LNCaP clone FGC (cell line): ENCODE measurements around the gene BCL11B.

ENCODE experiments used
- DNase-seq: peaks from one replicate; pipeline ENCODE4 v3.0.0-alpha.2; 2011; ENCODE audit warnings: low read depth
- H3K4me3 ChIP-seq: 2 replicates; pipeline ENCODE4 v1.5.1; 2011; ENCODE audit warnings: mild to moderate bottlenecking, low read depth, low read length, control low read depth
- TF ChIP-seq, protein P1 (sequence below): IDR thresholded peaks from 2 replicates; pipeline ENCODE4 v1.5.1; 2012; ENCODE audit warnings: mild to moderate bottlenecking; ENCODE audit not compliant: control insufficient read depth, insufficient read depth; ENCODE audit errors: extremely low read depth

BCL11B gene

DNA sequence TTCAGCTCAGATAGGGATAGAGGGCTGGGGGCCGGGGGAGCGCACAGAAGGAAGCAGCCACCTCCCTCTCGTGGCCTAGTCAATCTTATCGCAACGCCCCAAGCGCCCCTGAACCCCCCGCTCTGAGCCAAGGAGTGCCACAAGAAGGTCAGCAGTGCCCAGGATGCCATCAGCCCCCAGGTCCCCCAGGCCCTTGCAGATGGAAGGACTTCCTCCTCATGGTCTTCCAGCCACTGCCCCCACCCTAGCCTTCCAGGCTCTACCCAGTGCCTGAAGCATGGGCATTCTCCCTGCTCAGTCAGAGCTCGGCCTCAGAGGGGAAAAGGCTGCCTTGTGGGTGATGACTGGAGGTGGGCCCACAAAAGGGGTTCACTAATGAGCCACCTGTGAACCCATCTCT, 68.2 kb downstream of the BCL11B start:
- DNase-seq = no peak

DNA sequence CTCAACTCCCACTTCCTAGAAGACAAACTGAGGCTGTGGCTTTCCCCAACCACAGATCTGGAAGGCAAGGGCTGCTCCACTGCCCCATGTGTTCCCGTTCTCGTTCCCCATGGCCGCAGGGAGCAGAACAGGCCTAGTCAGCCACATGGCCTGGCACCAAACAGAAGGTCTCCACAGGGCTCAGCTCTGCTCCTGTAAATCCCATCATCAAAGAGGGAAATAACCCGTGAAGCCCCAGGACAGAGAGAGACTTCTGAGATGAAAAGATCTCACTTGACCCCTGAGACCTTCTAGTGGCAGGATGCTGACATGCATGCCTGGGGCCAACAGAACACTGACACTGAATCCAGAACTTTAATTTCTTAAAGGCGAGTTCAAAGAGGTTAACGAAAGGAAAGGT, 68.9 kb downstream of the BCL11B start:
- TF ChIP-seq, protein P1, sequence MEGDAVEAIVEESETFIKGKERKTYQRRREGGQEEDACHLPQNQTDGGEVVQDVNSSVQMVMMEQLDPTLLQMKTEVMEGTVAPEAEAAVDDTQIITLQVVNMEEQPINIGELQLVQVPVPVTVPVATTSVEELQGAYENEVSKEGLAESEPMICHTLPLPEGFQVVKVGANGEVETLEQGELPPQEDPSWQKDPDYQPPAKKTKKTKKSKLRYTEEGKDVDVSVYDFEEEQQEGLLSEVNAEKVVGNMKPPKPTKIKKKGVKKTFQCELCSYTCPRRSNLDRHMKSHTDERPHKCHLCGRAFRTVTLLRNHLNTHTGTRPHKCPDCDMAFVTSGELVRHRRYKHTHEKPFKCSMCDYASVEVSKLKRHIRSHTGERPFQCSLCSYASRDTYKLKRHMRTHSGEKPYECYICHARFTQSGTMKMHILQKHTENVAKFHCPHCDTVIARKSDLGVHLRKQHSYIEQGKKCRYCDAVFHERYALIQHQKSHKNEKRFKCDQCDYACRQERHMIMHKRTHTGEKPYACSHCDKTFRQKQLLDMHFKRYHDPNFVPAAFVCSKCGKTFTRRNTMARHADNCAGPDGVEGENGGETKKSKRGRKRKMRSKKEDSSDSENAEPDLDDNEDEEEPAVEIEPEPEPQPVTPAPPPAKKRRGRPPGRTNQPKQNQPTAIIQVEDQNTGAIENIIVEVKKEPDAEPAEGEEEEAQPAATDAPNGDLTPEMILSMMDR = no peak
- DNase-seq = no peak
- no peak overlapping the region for H3K4me3 ChIP-seq

More for the DNA sequence above, 68.2 kb downstream of the BCL11B start:
- no peak overlapping the region for H3K4me3 ChIP-seq
- TF ChIP-seq, protein P1 = no peak

- no peak overlapping the region for H3K4me3 ChIP-seq
- no peak for DNase-seq
- TF ChIP-seq, protein P1 = no peak
Observed at GRCh38 chr14:99202516-99202915, 69.5 kb downstream of the BCL11B start.

GRCh38 chr14:99201351-99202073, 70.5 kb downstream of the BCL11B start:
- no peak for DNase-seq
- TF ChIP-seq, protein P1 = no peak
- no peak overlapping the region for H3K4me3 ChIP-seq

GRCh38 chr14:99200654-99201005, 71.4 kb downstream of the BCL11B start:
- TF ChIP-seq, protein P1 = no peak
- H3K4me3 ChIP-seq = no peak overlapping the region
- DNase-seq = no peak

- no peak overlapping the region for H3K4me3 ChIP-seq
- TF ChIP-seq, protein P1 = peak; percentile 46
- no peak for DNase-seq
Observed at GRCh38 chr14:99199846-99200653, 71.9 kb downstream of the BCL11B start.
